PC-9 (cell line): Measurements from ENCODE around the gene NUP160.

Source experiments
- EZH2 ChIP-seq: fragments of 200-600 bp; sonication (generic); IDR thresholded peaks from 2 replicates; pipeline ENCODE4 v1.8.0; 2017; ENCODE audit warnings: antibody characterized with exemption, low read depth
- TF ChIP-seq, protein P1 (sequence below): fragments of 200-600 bp; sonication (generic); conservative IDR thresholded peaks from 2 replicates; pipeline ENCODE4 v1.6.1; 2017; ENCODE audit warnings: mixed run types, antibody characterized with exemption, mild to moderate bottlenecking, moderate library complexity

- TF ChIP-seq, protein P1, sequence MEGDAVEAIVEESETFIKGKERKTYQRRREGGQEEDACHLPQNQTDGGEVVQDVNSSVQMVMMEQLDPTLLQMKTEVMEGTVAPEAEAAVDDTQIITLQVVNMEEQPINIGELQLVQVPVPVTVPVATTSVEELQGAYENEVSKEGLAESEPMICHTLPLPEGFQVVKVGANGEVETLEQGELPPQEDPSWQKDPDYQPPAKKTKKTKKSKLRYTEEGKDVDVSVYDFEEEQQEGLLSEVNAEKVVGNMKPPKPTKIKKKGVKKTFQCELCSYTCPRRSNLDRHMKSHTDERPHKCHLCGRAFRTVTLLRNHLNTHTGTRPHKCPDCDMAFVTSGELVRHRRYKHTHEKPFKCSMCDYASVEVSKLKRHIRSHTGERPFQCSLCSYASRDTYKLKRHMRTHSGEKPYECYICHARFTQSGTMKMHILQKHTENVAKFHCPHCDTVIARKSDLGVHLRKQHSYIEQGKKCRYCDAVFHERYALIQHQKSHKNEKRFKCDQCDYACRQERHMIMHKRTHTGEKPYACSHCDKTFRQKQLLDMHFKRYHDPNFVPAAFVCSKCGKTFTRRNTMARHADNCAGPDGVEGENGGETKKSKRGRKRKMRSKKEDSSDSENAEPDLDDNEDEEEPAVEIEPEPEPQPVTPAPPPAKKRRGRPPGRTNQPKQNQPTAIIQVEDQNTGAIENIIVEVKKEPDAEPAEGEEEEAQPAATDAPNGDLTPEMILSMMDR: no peak
- TF ChIP-seq EZH2: no peak
These were observed 37.9 kb upstream of the NUP160 start for GRCh38 chr11:47886096-47886495.
